GM12891 (cell line): ENCODE data around the gene UNC5A.

Experiments used
- POLR2AphosphoS5 ChIP-seq: IDR thresholded peaks from 2 replicates; pipeline ENCODE4 v1.6.1; 2011; ENCODE audit warnings: low read depth, low read length, control low read depth
- SPI1 ChIP-seq: IDR thresholded peaks from 2 replicates; pipeline ENCODE4 v1.6.1; 2011; ENCODE audit warnings: low read depth, low read length, control low read depth

DNA sequence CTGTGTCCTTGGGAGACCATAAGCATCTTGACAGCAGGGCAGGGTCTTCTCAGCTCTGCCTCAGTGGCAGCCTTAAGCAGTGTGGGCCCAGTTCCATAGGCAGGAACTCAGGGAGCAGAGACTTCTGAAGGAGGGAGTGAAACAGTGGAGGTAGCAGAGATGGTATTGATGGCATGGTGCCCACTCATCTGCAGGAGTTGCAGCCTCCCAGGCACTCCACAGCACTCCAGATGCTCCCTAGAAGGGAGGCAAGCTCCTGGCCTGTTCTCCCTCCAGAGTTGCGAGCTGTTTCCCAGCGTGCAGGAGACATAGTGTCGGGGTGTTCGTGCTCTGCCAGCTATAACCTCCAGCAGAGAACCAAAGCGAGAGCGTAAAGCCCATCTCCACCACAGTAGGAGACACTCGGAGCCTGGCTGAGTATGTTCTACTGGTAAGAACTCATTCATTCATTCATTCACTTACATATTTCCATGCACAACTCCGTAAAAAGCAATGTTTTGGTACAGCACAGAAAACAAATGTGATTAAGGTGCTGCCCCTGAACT is 31.4 kb upstream of the UNC5A start:
- TF ChIP-seq POLR2AphosphoS5 = no peak
- no peak for TF ChIP-seq SPI1
